HepG2 (cell line): Measurements from ENCODE around the gene ZMYND19. TPM values are rescaled to one million over a fixed set of nuclear protein-coding genes. Genes with fewer than 3 reads are reported as not detected.

Source experiments
- FOXC1 ChIP-seq: sonication (generic); formaldehyde crosslinking; IDR thresholded peaks from 2 replicates; pipeline ENCODE4 v1.8.0; 2022; ENCODE audit warnings: mild to moderate bottlenecking, missing genetic modification reagents, borderline replicate concordance
- HOXA3 ChIP-seq: sonication (generic); formaldehyde crosslinking; IDR thresholded peaks from 2 replicates; pipeline ENCODE4 v1.5.0; 2020; ENCODE audit warnings: missing genetic modification reagents
- ZFY ChIP-seq: sonication (generic); formaldehyde crosslinking; IDR thresholded peaks from 2 replicates; pipeline ENCODE4 v1.4.0; 2020; ENCODE audit warnings: missing genetic modification reagents
- ZNF333 ChIP-seq: sonication (generic); formaldehyde crosslinking; IDR thresholded peaks from 2 replicates; pipeline ENCODE4 v1.4.0; 2020; ENCODE audit warnings: mild to moderate bottlenecking, missing genetic modification reagents, borderline replicate concordance
- polyA plus RNA-seq, 8 experiments: library from polyadenylated mRNA; depleted of rRNA in 3 of 8; stranded (reverse) in 7 of 8; unstranded in 1 of 8; fragments of >200 nt; fragmentation: Illumina TruSeq in 4 of 8; extraction: Trizol in 4 of 8; gene quantifications; 2 replicates each; pipeline versions ENCODE4 v1.2.1 to v1.2.3, GENCODE V29; 2011 to 2016; ENCODE audit warnings: low read depth in 4 of 8, missing spikeins in 1 of 8, mixed read lengths in 1 of 8; ENCODE audit not compliant: insufficient read depth in 1 of 8
- total RNA-seq, 5 experiments: library from RNA; depleted of rRNA; stranded (reverse); fragments of >200 nt; fragmentation: Illumina TruSeq; extraction: Trizol; gene quantifications; 2 replicates each; pipeline ENCODE4 v1.2.3, GENCODE V29; 2016; ENCODE audit warnings: low read depth in 1 of 5
- TF ChIP-seq, protein P1 (sequence below): sonication (generic); formaldehyde crosslinking; IDR thresholded peaks from 2 replicates; pipeline ENCODE4 v1.5.0; 2020; ENCODE audit warnings: mild to moderate bottlenecking, missing genetic modification reagents, borderline replicate concordance
- TF ChIP-seq, protein P2 (sequence below), 2 experiments: sonication (generic) in 1 of 2; formaldehyde crosslinking in 1 of 2; IDR thresholded peaks; 2 replicates each; pipeline versions ENCODE4 v1.4.0 to v1.6.1; 2018 to 2020; ENCODE audit warnings: missing genetic modification reagents in 2 of 2, borderline replicate concordance in 1 of 2, low read depth in 1 of 2, mild to moderate bottlenecking in 1 of 2, missing biosample characterization in 1 of 2

ZMYND19 gene
- total and polyA plus RNA-seq, 2 of the 13 experiments (the other 11 are each of a cell fraction or from before 2014, with no cell fraction given): 21.3 to 38.7 TPM

DNA sequence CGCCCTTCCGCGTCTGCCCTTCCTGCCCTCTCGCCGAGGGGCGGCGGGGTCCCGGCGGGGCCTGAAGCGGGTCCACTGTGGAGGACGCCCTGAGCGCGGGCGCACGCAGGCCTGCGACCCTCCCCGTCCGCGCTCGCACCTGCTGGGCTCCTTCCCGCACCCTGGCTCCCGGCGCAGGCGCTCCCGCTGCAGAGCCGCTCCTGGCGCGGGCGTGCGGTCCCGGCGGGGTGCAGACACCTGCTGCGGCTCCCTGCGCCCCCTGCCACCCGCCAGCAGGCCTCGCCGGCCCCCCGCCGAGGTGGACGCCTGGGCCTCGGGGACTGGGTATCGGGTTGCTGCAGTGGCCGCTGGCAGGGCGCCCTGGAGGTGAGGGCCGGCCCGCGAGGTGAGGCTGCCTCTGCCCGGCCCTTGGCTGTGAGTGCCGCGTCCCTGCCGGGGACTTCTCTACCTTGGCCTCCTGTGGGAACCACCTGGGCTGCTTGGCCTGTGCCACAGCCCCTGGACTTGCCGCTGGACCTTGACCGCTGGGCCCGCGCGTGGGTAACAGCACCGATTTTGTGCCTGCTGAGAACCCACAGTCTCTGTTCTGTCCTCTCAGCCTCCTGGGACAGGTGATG, 15.8 kb upstream of the ZMYND19 start (continued):
- TF ChIP-seq, protein P1, sequence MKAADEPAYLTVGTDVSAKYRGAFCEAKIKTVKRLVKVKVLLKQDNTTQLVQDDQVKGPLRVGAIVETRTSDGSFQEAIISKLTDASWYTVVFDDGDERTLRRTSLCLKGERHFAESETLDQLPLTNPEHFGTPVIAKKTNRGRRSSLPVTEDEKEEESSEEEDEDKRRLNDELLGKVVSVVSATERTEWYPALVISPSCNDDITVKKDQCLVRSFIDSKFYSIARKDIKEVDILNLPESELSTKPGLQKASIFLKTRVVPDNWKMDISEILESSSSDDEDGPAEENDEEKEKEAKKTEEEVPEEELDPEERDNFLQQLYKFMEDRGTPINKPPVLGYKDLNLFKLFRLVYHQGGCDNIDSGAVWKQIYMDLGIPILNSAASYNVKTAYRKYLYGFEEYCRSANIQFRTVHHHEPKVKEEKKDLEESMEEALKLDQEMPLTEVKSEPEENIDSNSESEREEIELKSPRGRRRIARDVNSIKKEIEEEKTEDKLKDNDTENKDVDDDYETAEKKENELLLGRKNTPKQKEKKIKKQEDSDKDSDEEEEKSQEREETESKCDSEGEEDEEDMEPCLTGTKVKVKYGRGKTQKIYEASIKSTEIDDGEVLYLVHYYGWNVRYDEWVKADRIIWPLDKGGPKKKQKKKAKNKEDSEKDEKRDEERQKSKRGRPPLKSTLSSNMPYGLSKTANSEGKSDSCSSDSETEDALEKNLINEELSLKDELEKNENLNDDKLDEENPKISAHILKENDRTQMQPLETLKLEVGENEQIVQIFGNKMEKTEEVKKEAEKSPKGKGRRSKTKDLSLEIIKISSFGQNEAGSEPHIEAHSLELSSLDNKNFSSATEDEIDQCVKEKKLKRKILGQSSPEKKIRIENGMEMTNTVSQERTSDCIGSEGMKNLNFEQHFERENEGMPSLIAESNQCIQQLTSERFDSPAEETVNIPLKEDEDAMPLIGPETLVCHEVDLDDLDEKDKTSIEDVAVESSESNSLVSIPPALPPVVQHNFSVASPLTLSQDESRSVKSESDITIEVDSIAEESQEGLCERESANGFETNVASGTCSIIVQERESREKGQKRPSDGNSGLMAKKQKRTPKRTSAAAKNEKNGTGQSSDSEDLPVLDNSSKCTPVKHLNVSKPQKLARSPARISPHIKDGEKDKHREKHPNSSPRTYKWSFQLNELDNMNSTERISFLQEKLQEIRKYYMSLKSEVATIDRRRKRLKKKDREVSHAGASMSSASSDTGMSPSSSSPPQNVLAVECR (CRISPR knock-in tag): peak; percentile 55; the same call in 1 of the 2 replicates
- TF ChIP-seq ZFY (CRISPR knock-in tag) (0 out of 2 replicates have a peak, but pooled peaks have one; percentile 52), HOXA3 (CRISPR knock-in tag) (0 out of 2 replicates have a peak, but pooled peaks have one; percentile 7), FOXC1 (no peak), ZNF333 (CRISPR knock-in tag) (0 out of 2 replicates have a peak, but pooled peaks have one; percentile 13)
- TF ChIP-seq, protein P2, sequence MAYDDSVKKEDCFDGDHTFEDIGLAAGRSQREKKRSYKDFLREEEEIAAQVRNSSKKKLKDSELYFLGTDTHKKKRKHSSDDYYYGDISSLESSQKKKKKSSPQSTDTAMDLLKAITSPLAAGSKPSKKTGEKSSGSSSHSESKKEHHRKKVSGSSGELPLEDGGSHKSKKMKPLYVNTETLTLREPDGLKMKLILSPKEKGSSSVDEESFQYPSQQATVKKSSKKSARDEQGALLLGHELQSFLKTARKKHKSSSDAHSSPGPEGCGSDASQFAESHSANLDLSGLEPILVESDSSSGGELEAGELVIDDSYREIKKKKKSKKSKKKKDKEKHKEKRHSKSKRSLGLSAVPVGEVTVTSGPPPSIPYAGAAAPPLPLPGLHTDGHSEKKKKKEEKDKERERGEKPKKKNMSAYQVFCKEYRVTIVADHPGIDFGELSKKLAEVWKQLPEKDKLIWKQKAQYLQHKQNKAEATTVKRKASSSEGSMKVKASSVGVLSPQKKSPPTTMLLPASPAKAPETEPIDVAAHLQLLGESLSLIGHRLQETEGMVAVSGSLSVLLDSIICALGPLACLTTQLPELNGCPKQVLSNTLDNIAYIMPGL (CRISPR knock-in tag; IDR thresholded peaks at IDR 0.05; ENCODE audit: borderline replicate concordance in 1 of 2, low read depth in 1 of 2): peak in 1 of 2 experiments; percentile 35; a peak in 2 of 4 replicates
- TF ChIP-seq, all 625 proteins: peak for 43
